Ovary (tissue), 9 donors: ENCODE data around the gene UBE2V1. TPM values are rescaled to one million over a fixed set of nuclear protein-coding genes. Genes with fewer than 3 reads are reported as not detected.

Experiments used
- DNase-seq, 5 donors: peaks; one replicate each; pipeline ENCODE4 v3.0.0-alpha.2; 2019 to 2020
- H3K27ac ChIP-seq, 2 donors: fragments of 200-600 bp; one replicate each; pipeline versions ENCODE4 v1.5.1 to v1.8.0; 2019 to 2022
- H3K27me3 ChIP-seq: fragments of 200-600 bp; one replicate; pipeline ENCODE4 v1.8.0; 2022
- H3K36me3 ChIP-seq: fragments of 200-600 bp; sonication (generic); one replicate; pipeline ENCODE4 v1.5.1; 2019
- H3K4me1 ChIP-seq: one replicate; pipeline ENCODE4 v1.8.1; 2013; ENCODE audit warnings: mild to moderate bottlenecking, moderate library complexity; ENCODE audit not compliant: insufficient read depth
- H3K4me3 ChIP-seq: fragments of 200-600 bp; sonication (generic); one replicate; pipeline ENCODE4 v1.5.1; 2017
- H3K9me3 ChIP-seq, 2 donors: fragments of 200-600 bp in 1 of 2; sonication (generic) in 1 of 2; one replicate each; pipeline versions ENCODE4 v1.5.1 to v1.8.1; 2013 to 2019; ENCODE audit warnings: mild to moderate bottlenecking in 1 of 2, moderate library complexity in 1 of 2
- CTCF ChIP-seq, 3 donors: fragments of 450-650 bp in 2 of 3; fragments of 200-600 bp in 1 of 3; IDR thresholded peaks; one replicate each; pipeline versions ENCODE4 v1.5.1 to v1.8.0; 2016 to 2022; ENCODE audit warnings: antibody characterized with exemption in 3 of 3, mild to moderate bottlenecking in 1 of 3
- EP300 ChIP-seq: sonication (generic); formaldehyde crosslinking; IDR thresholded peaks from one replicate; pipeline ENCODE4 v1.6.1; 2017; ENCODE audit warnings: antibody characterized with exemption
- POLR2A ChIP-seq: fragments of 450-650 bp; IDR thresholded peaks from one replicate; pipeline ENCODE4 v1.6.1; 2017; ENCODE audit warnings: antibody characterized with exemption, mild to moderate bottlenecking, moderate library complexity
- WGBS, 3 donors: extraction: QIAGEN DNeasy Blood & Tissue Kit in 1 of 3; methylation state at CpG; one replicate each; pipeline versions ENCODE4 v1.1.5 to v1.1.7; 2013 to 2017; 5-methylcytosine and 5-hydroxymethylcytosine counted together
- intact Hi-C, 4 donors: fragments of 100-400 bp; cut with DNase I; formaldehyde crosslinking; loops; one replicate each; pipeline versions ENCODE4 v1.11.0 to v1.15.1; 2022 to 2023
- polyA plus RNA-seq, 2 donors: library from polyadenylated mRNA; stranded (reverse); fragments of 200-250 nt in 1 of 2; fragments of 350-450 nt in 1 of 2; fragmentation: Illumina TruSeq in 1 of 2; extraction: RNeasy Lipid Tissue Mini Kit (QIAGEN cat#74804) in 1 of 2; gene quantifications; one replicate each; pipeline ENCODE4 v1.2.3, GENCODE V29; 2013 to 2014
- total RNA-seq, 7 donors: library from RNA; depleted of rRNA in 2 of 7; stranded (reverse); fragments of >200 nt in 2 of 7; fragmentation: NEBNext Ultra II Directional in 3 of 7; extraction: Animal tissue kit (Norgen Biotek cat#: 25700) in 3 of 7; gene quantifications; one replicate each; pipeline versions ENCODE4 v1.1.0 to v1.2.4, GENCODE V29; 2016 to 2023
- donor health status: DM: no; HTN: no; CAD: no; lungs with moderate emphysema.
- donor health status: DM: no; HTN: no; CAD: no.
- donor health status: Bipolar disorder and iron deficiency.
- donor health status: DM: yes; HTN: yes; CAD: no.
- donor health status: DM: no; HTN: no; CAD: no.
- donor health status: DM: yes; HTN: yes; CAD: no.

UBE2V1 gene
- total and polyA plus RNA-seq, 9 donors: 43.6 to 189 (median 77.2) TPM

GRCh38 chr20:50092436-50092835 lies 20.5 kb downstream of the UBE2V1 start:
- TF ChIP-seq EP300: no peak
- TF ChIP-seq POLR2A: no peak
- TF ChIP-seq CTCF (IDR thresholded peaks at IDR 0.05): no peak
- H3K36me3 ChIP-seq: no peaks in the 10 kb centered on the region
- no peak overlapping the region for H3K4me3 ChIP-seq
- intact Hi-C loops: no loop called here
- H3K27me3 ChIP-seq: no peaks in the 10 kb centered on the region
- H3K4me1 ChIP-seq: no peaks in the 10 kb centered on the region
- no peaks in the 10 kb centered on the region for H3K9me3 ChIP-seq
- H3K27ac ChIP-seq: no peak overlapping the region
- WGBS, 3 donors: 71 to 74% (median 74%) methylated on average over 4 of the region's 4 CpGs
- no peak for DNase-seq

DNA sequence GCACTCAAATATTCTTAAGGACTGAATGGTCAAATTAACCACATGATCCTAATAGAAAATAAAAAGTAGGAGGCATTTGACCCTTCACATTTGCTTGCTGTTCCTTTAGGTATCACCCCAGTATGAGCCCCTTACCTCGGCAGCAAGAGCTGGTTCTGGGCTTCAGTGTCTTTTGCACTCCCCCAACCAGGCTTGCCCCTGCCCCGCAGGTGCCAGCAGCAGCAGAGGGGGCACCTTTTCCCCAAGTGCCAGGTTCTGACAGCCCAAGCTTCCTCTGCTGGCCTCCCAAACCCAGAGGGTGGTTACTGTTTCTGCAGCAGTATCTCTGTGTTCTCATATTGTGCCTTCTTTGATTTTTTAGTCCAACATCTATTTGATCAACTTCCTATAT lies 23.2 kb downstream of the UBE2V1 start:
- 75 to 81% (median 77%) methylated on average over 2 of the region's 2 CpGs for WGBS, 3 donors
- H3K27ac ChIP-seq: no peak overlapping the region
- intact Hi-C loops: no loop called here

DNA sequence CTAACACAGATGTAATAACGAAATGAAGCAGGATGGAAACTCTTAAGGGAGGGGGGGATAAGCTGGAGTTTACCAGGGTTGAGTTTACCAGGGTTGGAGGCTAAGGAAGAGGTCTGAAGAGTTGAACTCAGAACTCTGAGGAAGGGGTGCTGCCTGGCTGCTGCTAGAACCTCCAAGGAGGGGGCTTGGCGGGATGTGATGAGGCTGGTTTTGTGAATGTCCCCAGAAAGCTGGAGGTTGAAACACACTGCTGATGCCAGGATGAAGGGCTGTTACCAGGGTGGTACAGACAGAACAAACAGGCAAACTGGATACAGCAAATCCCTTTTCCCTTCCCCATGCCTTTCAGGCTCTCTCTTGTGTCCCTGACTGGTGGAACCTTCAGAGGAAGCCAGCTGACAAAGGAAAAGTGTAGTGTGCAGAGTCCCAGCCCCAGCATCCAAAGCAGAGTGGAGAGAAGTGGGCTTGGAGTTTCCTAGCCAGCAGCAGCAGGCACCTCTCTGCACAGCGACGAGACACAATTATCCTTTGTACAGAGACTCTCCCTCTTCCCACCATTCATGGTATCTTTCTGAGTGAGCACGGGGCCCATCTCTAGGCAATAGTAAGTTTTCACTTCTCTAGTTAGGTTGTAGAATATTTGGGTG lies 23.7 kb downstream of the UBE2V1 start:
- TF ChIP-seq EP300 (no peak), CTCF (IDR thresholded peaks at IDR 0.05) (no peak), POLR2A (no peak)
- intact Hi-C loops: no loop called here
- Histone ChIP-seq H3K27me3 (no peaks in the 10 kb centered on the region), H3K36me3 (no peaks in the 10 kb centered on the region), H3K27ac (no peak overlapping the region), H3K4me1 (peaks cover 11% of the 10 kb centered on the region), H3K4me3 (no peak overlapping the region), H3K9me3 (no peaks in the 10 kb centered on the region)
- DNase-seq: no peak
- 76 to 87% (median 86%) methylated on average over 5 of the region's 5 CpGs for WGBS, 3 donors

More for the DNA sequence above, 23.2 kb downstream of the UBE2V1 start:
- no peak for DNase-seq
- H3K9me3 ChIP-seq: no peaks in the 10 kb centered on the region
- peaks cover 11% of the 10 kb centered on the region for H3K4me1 ChIP-seq
- H3K36me3 ChIP-seq: no peaks in the 10 kb centered on the region
- TF ChIP-seq EP300: no peak
- no peak for TF ChIP-seq POLR2A
- TF ChIP-seq CTCF (IDR thresholded peaks at IDR 0.05): no peak
- H3K4me3 ChIP-seq: no peak overlapping the region
- no peaks in the 10 kb centered on the region for H3K27me3 ChIP-seq

DNA sequence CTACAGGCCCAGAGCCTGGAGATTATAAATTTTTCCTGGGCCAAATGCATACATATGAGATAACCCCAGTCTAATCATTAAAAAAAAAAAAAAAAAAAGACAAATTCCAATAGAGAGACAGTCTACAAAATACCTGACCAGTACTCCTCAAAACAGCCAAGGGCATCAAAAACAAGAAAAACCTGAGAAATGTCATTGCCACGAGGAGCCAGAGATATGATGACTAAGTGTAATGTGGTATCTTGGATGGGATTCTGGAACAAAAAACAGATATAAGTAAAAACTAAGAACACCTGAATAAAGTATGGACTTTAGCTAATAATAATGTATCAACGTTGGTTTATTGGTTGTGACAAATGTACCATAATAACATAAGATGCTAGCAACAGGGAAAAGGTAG lies 24.9 kb downstream of the UBE2V1 start:
- DNase-seq: no peak
- TF ChIP-seq CTCF (IDR thresholded peaks at IDR 0.05) (no peak), POLR2A (no peak), EP300 (no peak)
- 47 to 58% (median 49%) methylated on average over 2 of the region's 2 CpGs for WGBS, 3 donors
- intact Hi-C loops: no loop called here
- Histone ChIP-seq H3K4me1 (peaks cover 11% of the 10 kb centered on the region), H3K27ac (no peak overlapping the region), H3K36me3 (no peaks in the 10 kb centered on the region), H3K9me3 (no peaks in the 10 kb centered on the region), H3K27me3 (no peaks in the 10 kb centered on the region), H3K4me3 (no peak overlapping the region)
